HG03135 (cell line): ENCODE results near the gene PSENEN.
"Not testable (repeated sequence)": the region's sequence is repeated elsewhere in the genome, so short reads cannot be mapped to it uniquely, and the experiment has no call there.

ENCODE experiments used
- ATAC-seq: cut with Tn5 transposase; IDR thresholded peaks from one replicate; pipeline ENCODE4 v1.9.1; 2021; ENCODE audit warnings: mild to moderate bottlenecking, moderate library complexity; ENCODE audit not compliant: unreplicated experiment

The PSENEN gene

GRCh38 chr19:35718345-35719041 is 27.0 kb upstream of the PSENEN start:
- no peak for ATAC-seq

GRCh38 chr19:35719402-35720162 is 25.9 kb upstream of the PSENEN start:
- no peak for ATAC-seq

- ATAC-seq: no peak
Measured at GRCh38 chr19:35720163-35720524, 25.3 kb upstream of the PSENEN start.

- ATAC-seq: no peak
Measured at GRCh38 chr19:35720648-35721047, 24.8 kb upstream of the PSENEN start.

- no peak for ATAC-seq
Measured at GRCh38 chr19:35721374-35721773, 24.1 kb upstream of the PSENEN start.

- no peak for ATAC-seq
Measured at GRCh38 chr19:35722461-35722860, 23.0 kb upstream of the PSENEN start.

GRCh38 chr19:35722897-35723296 is 22.6 kb upstream of the PSENEN start:
- ATAC-seq: no peak

GRCh38 chr19:35723671-35724070 is 21.8 kb upstream of the PSENEN start:
- ATAC-seq: no peak

GRCh38 chr19:35724132-35724531 is 21.3 kb upstream of the PSENEN start:
- not testable (repeated sequence) for ATAC-seq

- ATAC-seq: no peak
Measured at GRCh38 chr19:35724560-35724959, 20.9 kb upstream of the PSENEN start.

- ATAC-seq: no peak
Measured at GRCh38 chr19:35725216-35725861, 20.1 kb upstream of the PSENEN start.

- no peak for ATAC-seq
Measured at GRCh38 chr19:35727053-35727955, 18.1 kb upstream of the PSENEN start.

- no peak for ATAC-seq
Measured at GRCh38 chr19:35727956-35728706, 17.3 kb upstream of the PSENEN start.

- ATAC-seq: no peak
Measured at GRCh38 chr19:35729021-35729420, 16.4 kb upstream of the PSENEN start.

- no peak for ATAC-seq
Measured at GRCh38 chr19:35729763-35730162, 15.7 kb upstream of the PSENEN start.

- ATAC-seq: no peak
Measured at GRCh38 chr19:35730326-35730725, 15.1 kb upstream of the PSENEN start.

GRCh38 chr19:35731353-35731752 is 14.1 kb upstream of the PSENEN start:
- no peak for ATAC-seq

- no peak for ATAC-seq
Measured at GRCh38 chr19:35731779-35732405, 13.6 kb upstream of the PSENEN start.

GRCh38 chr19:35732540-35733179 is 12.8 kb upstream of the PSENEN start:
- ATAC-seq: no peak
